Stimulated activated CD4-positive, alpha-beta T cell treated with anti-CD3 and anti-CD28 coated beads, Interleukin-4, amount 100 ng/mL, for 24 hours (primary cell): ENCODE measurements around the gene PIP5K1A.

Experiments used
- DNase-seq: peaks from one replicate; pipeline ENCODE4 v3.0.0-alpha.2; 2020

PIP5K1A gene

GRCh38 chr1:151289080-151289935, 91.0 kb downstream of the PIP5K1A start:
- no peak for DNase-seq

GRCh38 chr1:151289991-151290708, 91.8 kb downstream of the PIP5K1A start:
- no peak for DNase-seq

- no peak for DNase-seq
Measured at GRCh38 chr1:151290709-151291303, 92.5 kb downstream of the PIP5K1A start.

GRCh38 chr1:151292207-151293030, 94.1 kb downstream of the PIP5K1A start:
- no peak for DNase-seq

GRCh38 chr1:151293093-151293492, 94.7 kb downstream of the PIP5K1A start:
- no peak for DNase-seq

- DNase-seq, result no peak
Measured at GRCh38 chr1:151294742-151295462, 96.5 kb downstream of the PIP5K1A start.
